HG03039 (cell line): ENCODE measurements around the gene PTPRN2.
"Not testable (repeated sequence)": the region's sequence is repeated elsewhere in the genome, so short reads cannot be mapped to it uniquely, and the experiment has no call there.

ENCODE experiments used
- ATAC-seq: cut with Tn5 transposase; IDR thresholded peaks from one replicate; pipeline ENCODE4 v1.9.1; 2021; ENCODE audit warnings: mild to moderate bottlenecking, moderate library complexity; ENCODE audit not compliant: unreplicated experiment

Gene PTPRN2

GRCh38 chr7:158377800-158378623 is 209.6 kb downstream of the PTPRN2 start:
- ATAC-seq = no peak

DNA sequence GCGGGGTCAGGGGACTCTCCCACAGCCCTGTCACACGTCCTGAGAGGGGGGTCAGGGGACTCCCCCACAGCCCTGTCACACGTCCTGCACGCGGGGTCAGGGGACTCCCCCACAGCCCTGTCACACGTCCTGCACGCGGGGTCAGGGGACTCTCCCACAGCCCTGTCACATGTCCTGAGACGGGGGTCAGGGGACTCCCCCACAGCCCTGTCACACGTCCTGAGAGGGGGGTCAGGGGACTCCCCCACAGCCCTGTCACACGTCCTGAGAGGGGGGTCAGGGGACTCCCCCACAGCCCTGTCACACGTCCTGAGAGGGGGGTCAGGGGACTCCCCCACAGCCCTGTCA is 210.8 kb downstream of the PTPRN2 start:
- not testable (repeated sequence) for ATAC-seq

DNA sequence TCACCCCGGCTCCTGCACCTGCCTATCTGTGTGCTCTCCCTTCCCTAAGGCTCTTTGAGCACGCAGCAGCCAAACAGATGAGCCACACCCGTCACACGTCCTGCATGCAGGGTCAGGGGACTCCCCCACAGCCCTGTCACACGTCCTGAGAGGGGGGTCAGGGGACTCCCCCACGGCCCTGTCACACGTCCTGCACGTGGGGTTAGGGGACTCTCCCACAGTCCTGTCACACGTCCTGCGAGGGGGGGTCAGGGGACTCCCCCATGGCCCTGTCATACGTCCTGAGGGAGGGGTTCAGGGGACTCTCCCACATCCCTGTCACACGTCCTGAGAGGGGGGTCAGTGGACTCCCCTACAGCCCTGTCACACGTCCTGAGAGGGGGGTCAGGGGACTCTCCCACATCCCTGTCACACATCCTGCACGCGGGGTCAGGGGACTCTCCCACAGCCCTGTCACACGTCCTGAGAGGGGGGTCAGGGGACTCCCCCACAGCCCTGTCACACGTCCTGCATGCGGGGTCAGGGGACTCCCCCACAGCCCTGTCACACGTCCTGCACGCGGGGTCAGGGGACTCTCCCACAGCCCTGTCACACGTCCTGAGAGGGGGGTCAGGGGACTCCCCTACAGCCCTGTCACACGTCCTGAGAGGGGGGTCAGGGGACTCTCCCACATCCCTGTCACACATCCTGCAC is 211.3 kb downstream of the PTPRN2 start:
- not testable (repeated sequence) for ATAC-seq

- no peak for ATAC-seq
These were observed 212.6 kb downstream of the PTPRN2 start for GRCh38 chr7:158375034-158375433.

DNA sequence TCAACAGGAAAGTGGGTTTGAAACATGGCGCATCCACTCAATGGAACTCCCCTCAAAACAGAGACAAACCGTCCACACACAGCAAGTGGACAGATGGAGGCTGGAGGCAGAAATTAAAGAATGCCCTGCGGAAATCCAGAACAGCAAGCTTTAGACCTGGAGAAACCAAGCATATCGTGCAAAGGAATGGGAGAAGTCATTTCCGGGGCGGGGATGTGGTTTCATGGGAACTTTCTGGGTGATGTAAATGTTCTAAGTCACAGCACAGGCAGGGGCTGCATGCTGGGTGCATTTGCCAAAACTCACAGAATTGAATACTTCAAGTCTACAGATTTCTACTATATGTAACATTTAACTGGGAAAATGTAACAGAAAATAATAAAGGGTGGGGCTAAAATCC is 213.0 kb downstream of the PTPRN2 start:
- no peak for ATAC-seq

- no peak for ATAC-seq
These were observed 213.5 kb downstream of the PTPRN2 start for GRCh38 chr7:158374146-158374545.

- ATAC-seq = no peak
These were observed 214.0 kb downstream of the PTPRN2 start for GRCh38 chr7:158373476-158374133.

GRCh38 chr7:158372400-158373342 is 215.0 kb downstream of the PTPRN2 start:
- ATAC-seq = no peak

DNA sequence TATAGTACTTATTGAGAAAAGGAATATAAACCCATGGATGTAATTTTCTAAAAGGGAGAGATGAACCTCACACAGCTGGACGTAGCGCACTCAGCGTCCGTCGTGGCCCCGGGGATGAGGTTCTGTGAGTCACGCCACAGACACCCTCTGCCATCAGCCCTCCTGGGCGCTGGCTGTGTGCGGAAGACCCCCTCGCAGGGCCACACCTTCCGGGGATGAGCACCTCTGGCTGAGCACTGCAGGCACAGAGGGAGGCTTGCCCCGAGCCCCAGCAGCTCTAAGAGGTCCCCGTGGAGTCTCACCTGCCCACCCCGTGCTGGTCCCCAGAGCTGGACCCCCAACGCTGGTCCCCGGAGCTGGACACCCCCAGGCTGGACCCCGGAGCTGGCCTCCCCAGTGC is 215.8 kb downstream of the PTPRN2 start:
- no peak for ATAC-seq

DNA sequence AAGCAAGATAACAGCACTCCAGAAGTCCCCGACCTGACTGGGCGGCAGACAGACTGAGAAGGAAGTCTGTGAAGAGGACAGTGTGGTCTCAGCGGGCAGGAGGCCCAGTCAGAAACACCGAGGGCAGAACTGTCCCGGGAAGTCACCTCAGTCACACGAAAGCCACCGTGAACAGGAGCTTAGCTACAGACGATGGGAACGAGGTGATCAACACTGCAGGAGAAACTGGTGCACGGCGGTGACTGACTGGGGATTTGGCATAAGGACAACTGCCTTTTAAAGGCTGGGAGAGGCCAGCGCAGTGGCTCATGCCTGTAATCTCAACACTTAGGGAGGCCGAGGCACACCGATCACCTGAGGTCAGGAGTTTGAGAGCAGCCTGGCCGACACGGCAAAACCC is 217.8 kb downstream of the PTPRN2 start:
- ATAC-seq = no peak

DNA sequence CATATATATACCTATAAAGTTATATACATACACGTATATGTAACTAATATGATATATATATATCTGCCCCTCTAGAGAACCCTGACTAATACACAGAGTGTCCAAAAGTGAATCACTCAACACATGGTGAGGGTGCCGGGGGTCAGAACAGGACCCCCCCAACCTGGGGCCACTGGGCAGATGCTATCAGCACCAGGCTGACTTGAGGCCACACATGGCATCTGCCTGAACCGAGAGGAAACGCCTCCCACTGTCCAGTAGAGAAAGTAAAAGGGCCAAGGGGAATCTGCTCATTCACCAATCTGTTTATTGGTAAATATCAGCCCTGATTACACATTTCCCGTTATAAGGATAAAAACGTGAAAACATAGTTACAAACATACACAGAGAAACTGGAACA is 218.3 kb downstream of the PTPRN2 start:
- no peak for ATAC-seq

- no peak for ATAC-seq
These were observed 219.2 kb downstream of the PTPRN2 start for GRCh38 chr7:158368449-158368848.

DNA sequence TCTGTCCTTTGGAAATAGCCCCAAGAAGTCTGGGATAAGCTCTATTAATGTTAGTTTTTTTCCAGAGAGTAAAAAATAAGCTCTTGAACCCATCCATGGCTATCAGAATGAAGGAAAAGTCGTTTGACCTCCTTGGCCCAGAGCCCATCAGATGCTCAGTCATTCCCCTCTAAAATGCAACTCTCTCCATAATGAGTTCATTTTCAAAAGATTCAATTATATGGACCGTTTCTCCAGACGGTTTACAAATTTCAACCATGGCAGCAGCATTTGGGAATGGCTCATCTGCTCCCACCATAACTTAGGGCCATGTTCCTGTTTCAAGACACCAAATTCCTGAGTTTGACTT is 220.0 kb downstream of the PTPRN2 start:
- no peak for ATAC-seq

GRCh38 chr7:158366916-158367633 is 220.5 kb downstream of the PTPRN2 start:
- ATAC-seq = no peak

GRCh38 chr7:158366346-158366745 is 221.3 kb downstream of the PTPRN2 start:
- no peak for ATAC-seq

DNA sequence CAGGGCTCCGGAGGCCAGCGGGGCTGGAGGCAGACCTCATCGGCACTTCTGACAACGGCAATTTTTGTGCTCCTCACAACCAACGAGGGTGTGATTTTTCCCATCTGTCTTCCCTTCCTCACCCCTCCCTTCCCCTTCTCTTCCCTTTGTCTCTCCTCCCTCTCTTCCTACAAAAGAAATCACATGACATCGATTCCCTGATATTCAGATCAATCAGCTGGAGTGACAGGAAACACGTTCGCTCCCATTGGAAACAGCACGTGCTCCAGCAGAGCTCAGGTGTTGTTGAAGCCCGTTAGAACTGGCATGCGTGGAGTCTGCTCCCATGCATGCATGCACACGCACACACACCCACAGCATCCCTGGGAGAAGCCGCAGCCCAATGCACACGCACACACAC is 222.4 kb downstream of the PTPRN2 start:
- no peak for ATAC-seq

GRCh38 chr7:158364451-158364850 is 223.2 kb downstream of the PTPRN2 start:
- no peak for ATAC-seq

DNA sequence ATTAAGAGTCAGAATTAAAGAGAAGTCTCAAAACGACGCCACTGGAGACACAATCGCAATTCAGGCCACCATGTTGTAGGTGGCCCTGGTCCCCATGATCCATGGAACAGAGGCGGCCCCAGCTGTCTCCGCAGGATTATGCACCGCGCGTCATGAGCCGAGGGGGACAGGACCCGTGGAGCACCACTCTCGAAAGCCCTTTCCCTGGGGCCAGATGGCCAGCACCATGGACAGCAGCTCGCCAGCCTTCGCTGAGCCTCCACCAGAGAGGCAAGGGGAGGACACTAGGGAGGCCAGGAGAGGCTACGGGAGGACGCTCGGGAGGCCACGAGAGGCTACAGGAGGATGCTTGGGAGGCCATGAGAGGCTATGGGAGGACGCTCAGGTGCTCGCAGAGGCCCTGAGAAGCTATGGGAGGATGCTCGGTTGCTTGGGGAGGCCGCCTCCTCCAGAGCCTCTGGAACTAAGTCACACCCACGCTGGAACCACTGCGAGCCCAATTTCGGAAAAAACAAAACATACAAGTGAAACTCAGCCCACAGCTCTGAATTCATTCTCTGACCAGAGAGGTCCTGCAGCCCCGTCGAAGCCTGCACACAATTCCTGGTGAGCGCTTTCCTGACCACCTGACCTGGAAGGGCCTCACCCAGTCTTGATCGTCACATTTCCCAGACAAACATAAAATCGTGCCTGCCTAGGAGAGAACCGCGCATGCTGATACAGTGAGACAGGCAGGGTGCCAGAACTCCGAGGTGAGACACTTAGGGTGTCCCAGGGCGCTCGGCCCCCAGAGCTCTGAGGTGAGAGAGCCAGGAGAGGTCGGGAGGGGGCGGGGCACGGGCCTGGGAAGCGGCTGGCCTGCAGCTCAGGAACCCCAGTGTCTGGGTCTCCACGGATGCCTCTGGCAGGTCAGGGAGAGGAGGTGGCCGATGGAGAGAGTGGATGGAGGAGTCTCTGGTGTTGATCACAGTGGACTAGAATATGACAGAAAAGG is 224.4 kb downstream of the PTPRN2 start:
- no peak for ATAC-seq

GRCh38 chr7:158362001-158362400 is 225.6 kb downstream of the PTPRN2 start:
- ATAC-seq = no peak
